VCaP (cell line): ENCODE measurements around the gene SHISA5.
A peak's percentile ranks its signal among the peaks of the same experiment; 100 is the strongest.

ENCODE experiments used
- H3K27ac ChIP-seq: fragments of 450-650 bp; 2 replicates; pipeline ENCODE4 v1.5.1; 2017
- TF ChIP-seq, protein P1 (sequence below): fragments of 450-650 bp; conservative IDR thresholded peaks from 2 replicates; pipeline ENCODE4 v1.5.1; 2017; ENCODE audit warnings: mild to moderate bottlenecking, moderate library complexity

The SHISA5 gene

DNA sequence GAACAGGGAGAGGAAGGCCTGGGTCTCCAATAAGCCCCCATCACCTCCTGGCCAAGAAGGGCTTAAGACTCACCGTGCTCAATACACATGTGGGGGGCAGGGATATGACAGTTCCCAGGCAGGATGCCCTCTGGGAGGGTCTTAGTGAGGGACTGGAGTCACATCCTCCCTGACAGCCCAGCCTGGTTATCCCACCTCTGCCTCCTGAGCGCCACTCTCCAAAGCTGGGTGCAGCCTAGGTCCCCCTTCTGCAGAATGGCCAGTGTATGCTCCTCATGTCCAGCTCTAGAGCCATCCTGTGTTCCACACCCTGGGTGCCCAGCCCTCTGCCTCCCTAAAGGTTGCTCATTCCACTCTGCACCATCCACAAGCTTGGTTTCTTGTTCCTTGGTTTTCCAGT is 1.2 kb upstream of the SHISA5 start:
- H3K27ac ChIP-seq: peak overlapping the region; percentile 77
- TF ChIP-seq, protein P1, sequence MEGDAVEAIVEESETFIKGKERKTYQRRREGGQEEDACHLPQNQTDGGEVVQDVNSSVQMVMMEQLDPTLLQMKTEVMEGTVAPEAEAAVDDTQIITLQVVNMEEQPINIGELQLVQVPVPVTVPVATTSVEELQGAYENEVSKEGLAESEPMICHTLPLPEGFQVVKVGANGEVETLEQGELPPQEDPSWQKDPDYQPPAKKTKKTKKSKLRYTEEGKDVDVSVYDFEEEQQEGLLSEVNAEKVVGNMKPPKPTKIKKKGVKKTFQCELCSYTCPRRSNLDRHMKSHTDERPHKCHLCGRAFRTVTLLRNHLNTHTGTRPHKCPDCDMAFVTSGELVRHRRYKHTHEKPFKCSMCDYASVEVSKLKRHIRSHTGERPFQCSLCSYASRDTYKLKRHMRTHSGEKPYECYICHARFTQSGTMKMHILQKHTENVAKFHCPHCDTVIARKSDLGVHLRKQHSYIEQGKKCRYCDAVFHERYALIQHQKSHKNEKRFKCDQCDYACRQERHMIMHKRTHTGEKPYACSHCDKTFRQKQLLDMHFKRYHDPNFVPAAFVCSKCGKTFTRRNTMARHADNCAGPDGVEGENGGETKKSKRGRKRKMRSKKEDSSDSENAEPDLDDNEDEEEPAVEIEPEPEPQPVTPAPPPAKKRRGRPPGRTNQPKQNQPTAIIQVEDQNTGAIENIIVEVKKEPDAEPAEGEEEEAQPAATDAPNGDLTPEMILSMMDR: no peak

DNA sequence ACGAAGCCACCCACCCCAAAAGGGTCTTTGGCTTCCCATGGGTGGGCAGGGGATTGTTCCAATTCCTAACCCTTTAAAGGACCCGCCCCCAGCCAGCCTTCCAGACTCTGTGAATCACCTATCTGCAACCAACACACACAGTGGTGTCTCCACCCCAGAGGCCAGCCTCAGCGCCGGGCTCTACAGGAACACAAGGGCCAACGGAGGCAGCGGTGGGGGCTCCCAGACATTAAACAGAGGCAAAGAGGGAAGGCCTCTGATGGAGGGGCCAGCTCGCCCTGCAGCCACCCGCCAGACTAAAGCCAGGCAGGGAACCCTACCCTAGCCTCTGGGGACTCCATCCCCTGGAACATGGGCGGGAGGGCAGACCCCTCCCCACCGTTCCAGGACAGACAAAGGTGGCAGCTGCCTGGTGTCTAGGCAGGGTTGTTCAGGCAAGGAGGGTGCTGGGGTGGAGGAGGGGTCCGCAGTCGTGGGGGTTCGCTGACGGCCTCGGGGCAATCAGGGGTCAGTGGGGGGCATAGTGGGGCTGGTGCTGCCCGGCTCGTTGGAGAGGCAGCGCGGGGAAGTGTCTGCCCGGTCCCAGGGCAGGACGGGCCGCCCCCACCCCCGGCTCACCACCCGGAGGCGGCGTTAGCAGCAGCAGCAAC is 448 bp downstream of the SHISA5 start:
- TF ChIP-seq, protein P1: no peak
- H3K27ac ChIP-seq: peak overlapping the region; percentile 77

DNA sequence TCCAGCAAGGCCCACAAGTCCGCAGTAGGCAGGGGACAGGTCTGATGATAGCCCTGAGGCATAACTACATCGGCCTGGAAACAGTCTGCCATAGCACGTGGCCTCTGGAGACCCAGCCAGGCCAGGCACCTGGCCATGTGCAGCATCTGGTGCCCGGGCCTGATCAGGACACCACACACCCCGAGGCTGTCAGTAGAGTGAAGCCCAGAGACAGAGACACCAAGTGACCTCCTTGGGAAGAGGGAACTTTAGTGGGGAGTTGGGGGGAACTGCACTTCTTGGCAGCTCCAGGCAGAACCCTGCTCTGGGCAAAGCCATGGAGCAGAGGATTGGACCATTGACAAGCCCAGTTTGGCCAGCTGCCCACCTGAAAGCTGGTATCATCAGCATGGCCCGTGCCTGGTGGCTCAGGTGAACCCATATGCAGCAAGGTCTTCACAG is 1.2 kb downstream of the SHISA5 start:
- H3K27ac ChIP-seq: peak overlapping the region; percentile 77
- TF ChIP-seq, protein P1: no peak

DNA sequence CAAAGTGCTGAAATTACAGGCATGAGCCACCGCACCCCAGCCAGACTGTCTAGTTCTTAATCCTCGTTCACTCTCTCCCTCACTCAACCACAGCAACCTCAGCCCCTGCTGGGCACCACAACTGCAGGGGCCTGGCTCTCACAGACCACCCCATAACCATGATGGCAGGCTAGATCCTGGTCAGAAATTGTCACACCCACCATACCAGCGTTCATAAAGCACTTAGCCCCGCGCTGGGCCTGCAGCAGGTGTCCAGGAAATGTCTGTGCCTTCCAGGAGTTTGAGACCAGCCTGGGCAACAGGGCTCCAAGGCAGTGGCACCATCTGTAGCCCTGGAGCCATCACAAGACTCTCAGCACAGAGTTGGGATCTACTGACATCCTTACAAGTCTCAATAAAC is 1.9 kb downstream of the SHISA5 start:
- H3K27ac ChIP-seq: no peak overlapping the region; the same call in 1 of the 2 replicates
- TF ChIP-seq, protein P1: no peak

DNA sequence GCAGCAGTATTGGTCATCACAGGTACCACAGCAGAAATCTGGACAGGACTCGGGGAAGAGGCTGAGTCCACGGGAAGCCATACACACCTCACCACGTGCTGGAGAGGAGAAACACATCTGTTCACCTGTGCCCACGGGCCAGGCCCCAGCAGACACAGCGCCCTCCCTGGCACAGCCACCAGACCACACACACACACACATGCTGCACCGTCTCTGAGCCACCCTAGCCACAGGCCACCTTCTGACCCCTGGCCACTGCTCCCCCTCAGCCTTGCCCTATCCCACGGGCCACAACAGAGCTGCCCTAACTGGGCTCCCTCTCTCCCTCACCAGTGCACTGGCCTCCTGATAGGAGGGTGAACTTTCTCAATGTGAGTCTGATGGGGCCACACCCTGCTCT is 2.8 kb downstream of the SHISA5 start:
- no peak overlapping the region for H3K27ac ChIP-seq
- TF ChIP-seq, protein P1: no peak

DNA sequence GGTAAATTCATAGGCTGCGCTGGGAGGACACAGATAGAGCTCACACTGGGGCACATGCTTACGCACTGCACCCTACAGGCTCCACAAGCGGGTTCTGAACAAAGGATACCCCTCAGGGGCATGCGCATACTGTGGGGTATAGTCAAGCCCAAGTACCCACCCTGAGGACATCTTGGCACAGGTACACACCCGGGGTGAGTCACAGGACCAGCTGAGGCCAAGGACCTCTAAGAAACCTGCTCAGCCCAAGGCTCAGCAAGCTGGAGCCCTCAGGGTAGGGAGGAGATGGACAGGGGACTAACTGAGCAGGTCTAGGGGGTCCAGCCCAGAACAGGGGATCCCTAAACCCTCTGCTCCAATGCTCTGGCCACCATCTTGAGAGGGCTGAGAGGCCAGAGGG is 3.3 kb downstream of the SHISA5 start:
- TF ChIP-seq, protein P1: no peak
- no peak overlapping the region for H3K27ac ChIP-seq

DNA sequence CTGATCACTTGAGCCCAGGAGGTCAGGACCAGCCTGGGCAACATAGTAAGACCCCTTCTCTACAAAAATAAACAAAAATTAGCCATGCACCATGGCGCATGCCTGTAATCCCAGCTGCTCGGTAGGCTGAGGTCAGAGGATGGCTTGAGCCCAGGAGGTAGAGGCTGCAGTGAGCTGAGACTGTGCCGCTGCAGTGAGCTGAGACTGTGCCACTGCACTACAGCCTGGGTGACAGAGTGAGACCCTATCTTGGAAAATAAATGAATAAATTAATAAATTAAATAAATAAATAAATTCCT is 10.8 kb downstream of the SHISA5 start:
- TF ChIP-seq, protein P1: no peak
- no peak overlapping the region for H3K27ac ChIP-seq
